ENCODE data around the gene CRISPLD2. TPM values are rescaled to one million over a fixed set of nuclear protein-coding genes. Genes with fewer than 3 reads are reported as not detected.
A peak's percentile ranks its signal among the peaks of the same experiment; 100 is the strongest.

Gene CRISPLD2
- polyA plus RNA-seq, 1 experiment: 103 TPM

- DNase-seq (ENCODE audit: low read depth, low spot score): no peak
- peaks cover 11% of the 10 kb centered on the region for H3K27me3 ChIP-seq (ENCODE audit: control insufficient read depth, insufficient read depth, low read length)
- ChIA-PET POLR2A (no interaction called here), CTCF (no interaction called here)
- no peak for TF ChIP-seq CTCF (IDR thresholded peaks at IDR 0.05; ENCODE audit: low read depth, low read length)
- no peak overlapping the region for H3K27ac ChIP-seq (ENCODE audit: low read depth, low read length)
- peaks cover 5% of the 10 kb centered on the region for H3K9me3 ChIP-seq (ENCODE audit: control insufficient read depth, insufficient read depth, low read length)
- no peak overlapping the region for H3K4me3 ChIP-seq (ENCODE audit: low read depth, low read length)
Measured at GRCh38 chr16:84816485-84816884, 3.3 kb upstream of the CRISPLD2 start.

DNA sequence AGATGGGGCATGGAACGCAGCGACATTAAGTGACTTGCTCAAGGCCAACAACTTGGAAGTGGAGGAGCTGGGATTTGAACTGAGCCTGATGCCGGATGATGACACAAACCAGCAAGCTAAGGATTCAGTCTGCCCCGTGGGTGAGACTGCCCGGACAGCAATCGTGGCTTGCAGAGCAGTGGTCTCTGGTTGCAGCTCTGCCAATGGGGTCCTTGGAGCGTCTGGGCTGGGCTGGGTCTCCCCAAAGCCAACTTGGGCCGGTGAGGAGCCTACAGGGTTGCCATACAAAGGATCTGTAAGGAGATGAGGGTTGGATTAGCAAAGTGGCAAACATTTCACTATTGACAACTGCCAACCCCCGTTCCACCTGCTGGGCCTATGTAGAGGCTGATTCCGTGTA is 2.6 kb upstream of the CRISPLD2 start:
- H3K9me3 ChIP-seq (ENCODE audit: control insufficient read depth, insufficient read depth, low read length): peaks cover 5% of the 10 kb centered on the region
- H3K27me3 ChIP-seq (ENCODE audit: control insufficient read depth, insufficient read depth, low read length): peaks cover 11% of the 10 kb centered on the region
- no peak for TF ChIP-seq CTCF (IDR thresholded peaks at IDR 0.05; ENCODE audit: low read depth, low read length)
- H3K27ac ChIP-seq (ENCODE audit: low read depth, low read length): no peak overlapping the region
- CTCF ChIA-PET: no interaction called here
- DNase-seq (ENCODE audit: low read depth, low spot score): no peak
- no peak overlapping the region for H3K4me3 ChIP-seq (ENCODE audit: low read depth, low read length)
- POLR2A ChIA-PET: no interaction called here

- ChIA-PET CTCF (no interaction called here), POLR2A (no interaction called here)
- Histone ChIP-seq H3K9me3 (ENCODE audit: control insufficient read depth, insufficient read depth, low read length) (peaks cover 5% of the 10 kb centered on the region), H3K4me3 (ENCODE audit: low read depth, low read length) (no peak overlapping the region), H3K27ac (ENCODE audit: low read depth, low read length) (no peak overlapping the region), H3K27me3 (ENCODE audit: control insufficient read depth, insufficient read depth, low read length) (peaks cover 10% of the 10 kb centered on the region)
- TF ChIP-seq CTCF (IDR thresholded peaks at IDR 0.05; ENCODE audit: low read depth, low read length): no peak
- DNase-seq (ENCODE audit: low read depth, low spot score): no peak
Measured at GRCh38 chr16:84817613-84818012, 2.2 kb upstream of the CRISPLD2 start.

DNA sequence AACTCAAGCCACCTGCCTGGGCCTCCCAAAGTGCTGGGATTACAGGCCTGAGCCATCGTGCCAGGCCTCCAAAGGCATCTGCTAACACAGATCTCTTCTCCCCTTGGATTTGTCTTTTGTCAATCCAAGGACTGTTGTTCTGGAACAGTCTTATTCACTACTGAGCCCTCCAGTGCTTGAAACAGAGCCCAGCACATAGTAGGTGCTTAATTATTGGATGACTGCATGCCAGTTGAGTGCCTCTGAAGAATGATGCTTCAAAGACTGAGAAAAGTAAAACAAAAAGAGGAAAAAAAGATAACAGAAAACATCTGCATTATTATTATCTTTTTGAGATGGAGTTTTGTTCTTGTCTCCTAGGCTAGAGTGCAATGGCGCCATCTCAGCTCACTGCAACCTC is 1.7 kb upstream of the CRISPLD2 start:
- no peak overlapping the region for H3K27ac ChIP-seq (ENCODE audit: low read depth, low read length)
- H3K27me3 ChIP-seq (ENCODE audit: control insufficient read depth, insufficient read depth, low read length): peaks cover 8% of the 10 kb centered on the region
- no peak for TF ChIP-seq CTCF (IDR thresholded peaks at IDR 0.05; ENCODE audit: low read depth, low read length)
- no peak for DNase-seq (ENCODE audit: low read depth, low spot score)
- H3K9me3 ChIP-seq (ENCODE audit: control insufficient read depth, insufficient read depth, low read length): peaks cover 5% of the 10 kb centered on the region
- POLR2A ChIA-PET: interaction anchor here (4.0 kb wide), 1 partner anchor 14 kb away, joined by 70 read pairs; no protein-coding TSS in a partner anchor
- CTCF ChIA-PET: no interaction called here
- H3K4me3 ChIP-seq (ENCODE audit: low read depth, low read length): no peak overlapping the region

DNA sequence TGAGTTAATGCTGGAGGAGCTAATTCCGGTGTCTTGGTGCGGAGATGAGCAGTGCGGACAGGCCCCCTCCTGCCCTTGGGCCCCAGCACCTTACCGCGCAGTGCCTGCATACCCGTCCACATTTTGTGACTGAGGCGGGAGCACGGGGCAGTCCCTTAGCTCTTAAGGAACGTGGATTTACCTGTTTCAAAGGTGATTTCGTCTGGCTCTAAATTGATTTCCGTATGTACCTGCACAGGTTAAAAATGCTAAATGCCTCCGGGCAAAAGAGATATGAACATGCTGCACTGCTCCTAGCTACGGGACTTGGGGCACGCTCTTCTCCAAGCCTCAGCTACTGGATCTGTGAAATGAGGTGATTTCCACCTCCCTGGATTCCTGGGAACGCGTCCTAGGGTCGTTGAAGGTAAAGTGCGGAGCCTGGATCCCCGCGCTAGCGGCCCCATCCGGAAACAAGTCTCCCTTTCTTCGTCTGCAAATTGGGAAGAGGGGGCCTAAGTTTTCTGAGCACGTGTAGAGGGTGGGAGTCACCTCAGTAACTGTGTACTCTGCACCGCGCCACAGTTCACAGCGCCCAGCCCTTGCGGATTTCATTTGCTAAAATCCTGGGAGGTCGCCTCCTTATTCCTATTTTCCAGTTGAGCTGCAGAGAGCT is 669 bp upstream of the CRISPLD2 start:
- Histone ChIP-seq H3K9me3 (ENCODE audit: control insufficient read depth, insufficient read depth, low read length) (no peaks in the 10 kb centered on the region; the same call in 1 of the 2 replicates), H3K27me3 (ENCODE audit: control insufficient read depth, insufficient read depth, low read length) (no peaks in the 10 kb centered on the region), H3K4me3 (ENCODE audit: low read depth, low read length) (peak overlapping the region; percentile 40), H3K27ac (ENCODE audit: low read depth, low read length) (no peak overlapping the region)
- ChIA-PET POLR2A (interaction anchor here (0.5 to 4.0 kb wide), 26 partner anchors 8 to 191 kb away, joined by 3 to 70 read pairs (median 8); no protein-coding TSS in a partner anchor), CTCF (interaction anchor here (0.9 kb wide), 1 partner anchor 64 kb away, joined by 5 read pairs; no protein-coding TSS in a partner anchor)
- no peak for DNase-seq (ENCODE audit: low read depth, low spot score)
- TF ChIP-seq CTCF (IDR thresholded peaks at IDR 0.05; ENCODE audit: low read depth, low read length): no peak

Data from AG04450 (cell line).